Endothelial cell of umbilical vein (primary cell): ENCODE measurements around the gene OR9Q1. TPM values are rescaled to one million over a fixed set of nuclear protein-coding genes. Genes with fewer than 3 reads are reported as not detected.

Source experiments
- BruUV-seq: library from RNA; stranded (reverse); fragments of 400-500 nt; replicated peaks from 2 replicates; lab custom pipeline; 2021; lab: Mats Ljungman, UMichigan
- CTCF ChIA-PET: fragments of 300-600, 350-600 bp; sonication (Branson Sonifier 250); formaldehyde crosslinking; loops from one replicate; lab custom pipeline; 2021; ENCODE audit warnings: antibody characterized with exemption, inconsistent platforms; lab: Charles Lee
- POLR2A ChIA-PET: fragments of 300-600, 350-600 bp; sonication (Branson Sonifier 250); formaldehyde crosslinking; loops from one replicate; lab custom pipeline; 2021; ENCODE audit warnings: antibody characterized with exemption, inconsistent platforms; lab: Charles Lee
- DNase-seq: peaks from one replicate; pipeline ENCODE4 v3.0.0-alpha.2; 2011; ENCODE audit warnings: low read depth, low spot score
- FAIRE-seq: peaks from 2 replicates; lab custom pipeline; 2011; peaks lifted over from hg19 to GRCh38; lab: Jason Lieb, UNC
- H2AFZ ChIP-seq: 2 replicates; pipeline ENCODE4 v1.6.0; 2012; ENCODE audit warnings: low read depth, low read length, control low read depth, inconsistent platforms
- H3K27ac ChIP-seq: 2 replicates; pipeline ENCODE4 v1.5.1; 2011; ENCODE audit warnings: low read depth, mild to moderate bottlenecking, control low read depth, low read length, moderate library complexity; ENCODE audit not compliant: insufficient read depth
- H3K27me3 ChIP-seq, 2 experiments: 2 replicates each; pipeline versions ENCODE4 v1.6.0 to v1.6.1; 2011; ENCODE audit warnings: low read length in 2 of 2, mixed read lengths in 1 of 2; ENCODE audit not compliant: control insufficient read depth in 2 of 2, insufficient read depth in 2 of 2
- H3K36me3 ChIP-seq, 2 experiments: 2 replicates in 1 of 2; 3 replicates in 1 of 2; pipeline ENCODE4 v1.5.1; 2011; ENCODE audit warnings: low read length in 2 of 2, mild to moderate bottlenecking in 1 of 2, moderate library complexity in 1 of 2; ENCODE audit not compliant: control insufficient read depth in 2 of 2, insufficient read depth in 2 of 2; ENCODE audit errors: extremely low read depth in 1 of 2
- H3K4me1 ChIP-seq: 3 replicates; pipeline ENCODE4 v1.5.1; 2011; ENCODE audit warnings: mild to moderate bottlenecking, low read length; ENCODE audit not compliant: control insufficient read depth, insufficient read depth; ENCODE audit errors: extremely low read depth
- H3K4me2 ChIP-seq: 2 replicates; pipeline ENCODE4 v1.6.1; 2011; ENCODE audit warnings: low read length, control low read depth, mixed read lengths; ENCODE audit not compliant: insufficient read depth
- H3K4me3 ChIP-seq, 3 experiments: fragments of 200-600 bp in 1 of 3; sonication (generic), shearing (Covaris generic) in 1 of 3; replicated peaks in 1 of 3; 2 replicates each; pipeline ENCODE4 v1.5.1; 2011 to 2016; ENCODE audit warnings: control low read depth in 3 of 3, low read length in 3 of 3, mild to moderate bottlenecking in 2 of 3, inconsistent platforms in 1 of 3, low read depth in 1 of 3, moderate library complexity in 1 of 3; ENCODE audit not compliant: insufficient read depth in 1 of 3
- H3K79me2 ChIP-seq: 2 replicates; pipeline ENCODE4 v1.6.0; 2012; ENCODE audit warnings: low read length, inconsistent platforms; ENCODE audit not compliant: control insufficient read depth, insufficient read depth
- H3K9ac ChIP-seq: replicated peaks from 2 replicates; pipeline ENCODE3; 2011; ENCODE audit warnings: low read length, control low read depth; ENCODE audit not compliant: insufficient read depth; ENCODE audit errors: extremely low read depth
- H3K9me1 ChIP-seq: replicated peaks from 3 replicates; pipeline ENCODE4 v1.6.0; 2011; ENCODE audit warnings: mild to moderate bottlenecking, low read length; ENCODE audit not compliant: control insufficient read depth, insufficient read depth; ENCODE audit errors: extremely low read depth
- H3K9me3 ChIP-seq: replicated peaks from 2 replicates; pipeline ENCODE4 v1.5.1; 2012; ENCODE audit warnings: low read length, inconsistent platforms; ENCODE audit not compliant: control insufficient read depth, insufficient read depth
- H4K20me1 ChIP-seq: replicated peaks from 2 replicates; pipeline ENCODE3; 2011; ENCODE audit warnings: mild to moderate bottlenecking, low read length; ENCODE audit not compliant: control insufficient read depth, insufficient read depth; ENCODE audit errors: extremely low read depth
- CTCF ChIP-seq, 2 donors: IDR thresholded peaks; 1 replicate in 1 of 2; 2 replicates in 1 of 2; pipeline ENCODE4 v1.5.1; 2011; ENCODE audit warnings: low read length in 2 of 2, mild to moderate bottlenecking in 2 of 2, moderate library complexity in 2 of 2, control low read depth in 1 of 2, inconsistent platforms in 1 of 2, low read depth in 1 of 2; ENCODE audit not compliant: insufficient read depth in 1 of 2; ENCODE audit errors: extremely low read depth in 1 of 2
- EZH2 ChIP-seq: IDR thresholded peaks from 2 replicates; pipeline ENCODE4 v1.6.1; 2012; ENCODE audit warnings: borderline replicate concordance, low read depth, mild to moderate bottlenecking, moderate library complexity, low read length, inconsistent platforms; ENCODE audit not compliant: severe bottlenecking
- FOS ChIP-seq: IDR thresholded peaks from 2 replicates; pipeline ENCODE4 v1.6.1; 2011; ENCODE audit warnings: mild to moderate bottlenecking, low read length, moderate library complexity, borderline replicate concordance; ENCODE audit not compliant: insufficient read depth
- GATA2 ChIP-seq: IDR thresholded peaks from 2 replicates; pipeline ENCODE4 v1.7.0; 2011; ENCODE audit warnings: low read depth, mild to moderate bottlenecking, moderate library complexity, mixed read lengths, low read length; ENCODE audit not compliant: insufficient read length, insufficient read depth
- JUN ChIP-seq: IDR thresholded peaks from 2 replicates; pipeline ENCODE4 v1.6.1; 2011; ENCODE audit warnings: borderline replicate concordance, low read depth; ENCODE audit not compliant: insufficient read length, insufficient read depth
- MAX ChIP-seq: IDR thresholded peaks from 2 replicates; pipeline ENCODE4 v1.6.1; 2011; ENCODE audit not compliant: insufficient read depth, insufficient read length
- MYC ChIP-seq: IDR thresholded peaks from one replicate; pipeline ENCODE4 v1.6.1; 2011; ENCODE audit warnings: mild to moderate bottlenecking, low read depth, low read length
- POLR2A ChIP-seq: IDR thresholded peaks from 2 replicates; pipeline ENCODE4 v1.6.1; 2012; ENCODE audit warnings: low read depth, mild to moderate bottlenecking, control low read depth, low read length
- POLR2AphosphoS5 ChIP-seq: IDR thresholded peaks from 2 replicates; pipeline ENCODE4 v1.6.1; 2012; ENCODE audit warnings: low read depth, mild to moderate bottlenecking, control low read depth, low read length, moderate library complexity; ENCODE audit not compliant: insufficient read depth
- dilution Hi-C: fragments of 300-500 bp; cut with MboI; formaldehyde crosslinking; loops from one replicate; pipeline ENCODE4 v1.15.0; 2019; ENCODE audit warnings: low sequenced_read_pairs; ENCODE audit not compliant: extremely low pct_ligation_motif_present
- intact Hi-C: fragments of 100-400 bp; cut with micrococcal nuclease; formaldehyde crosslinking; loops from one replicate; pipeline ENCODE4 v1.10.0; 2022
- polyA plus RNA-seq, 4 experiments: library from polyadenylated mRNA; depleted of rRNA in 3 of 4; stranded (reverse) in 3 of 4; unstranded in 1 of 4; fragments of >200 nt; gene quantifications; 2 replicates each; pipeline versions ENCODE4 v1.2.1 to v1.2.3, GENCODE V29; 2011 to 2012; ENCODE audit warnings: missing spikeins in 1 of 4
- total RNA-seq: library from RNA; stranded (reverse); gene quantifications from 2 replicates; pipeline ENCODE4 v1.2.3, GENCODE V29; 2021

Gene OR9Q1
- total and polyA plus RNA-seq, 2 donors (not counting 3 experiments of a cell fraction or from before 2014, with no cell fraction given) = not detected

- FAIRE-seq = no peak
Observed at GRCh38 chr11:58127350-58127749, 103.7 kb downstream of the OR9Q1 start.

GRCh38 chr11:58133309-58134076, 109.8 kb downstream of the OR9Q1 start:
- no peak overlapping the region for H3K4me2 ChIP-seq
- H3K9ac ChIP-seq = no peak overlapping the region
- no peak overlapping the region for H3K4me3 ChIP-seq
- FAIRE-seq (no peak), DNase-seq (no peak)
- no peaks in the 10 kb centered on the region for H4K20me1 ChIP-seq
- H3K9me1 ChIP-seq = no peaks in the 10 kb centered on the region
- ChIA-PET CTCF (interaction anchor here (1.8 kb wide), 1 partner anchor 391 kb away, joined by 3 read pairs; no protein-coding TSS in a partner anchor), POLR2A (interaction anchor here (0.5 kb wide), 1 partner anchor 1557 kb away, joined by 4 read pairs; no protein-coding TSS in a partner anchor)
- H3K27ac ChIP-seq = no peak overlapping the region
- no peaks in the 10 kb centered on the region for H3K27me3 ChIP-seq
- no peaks in the 10 kb centered on the region for H3K79me2 ChIP-seq
- H3K9me3 ChIP-seq = no peaks in the 10 kb centered on the region
- dilution Hi-C loops (no loop called here), intact Hi-C loops (no loop called here)
- no TSS peak for BruUV-seq
- no peaks in the 10 kb centered on the region for H3K4me1 ChIP-seq
- TF ChIP-seq POLR2AphosphoS5 (no peak), GATA2 (no peak), FOS (no peak), MAX (no peak), EZH2 (no peak), MYC (no peak), POLR2A (no peak), CTCF (IDR thresholded peaks at IDR 0.05; ENCODE audit: extremely low read depth in 1 of 2, insufficient read depth in 1 of 2, low read depth in 1 of 2, low read length in 2 of 2) (no peak), JUN (no peak)
- no peak overlapping the region for H2AFZ ChIP-seq
- H3K36me3 ChIP-seq = no peaks in the 10 kb centered on the region

More at GRCh38 chr11:58127350-58127749, 103.7 kb downstream of the OR9Q1 start:
- ChIA-PET CTCF (no interaction called here), POLR2A (no interaction called here)
- Histone ChIP-seq H3K36me3 (no peaks in the 10 kb centered on the region), H2AFZ (no peak overlapping the region), H3K27me3 (no peaks in the 10 kb centered on the region), H3K4me2 (no peak overlapping the region), H3K9ac (no peak overlapping the region), H4K20me1 (no peaks in the 10 kb centered on the region), H3K9me3 (no peaks in the 10 kb centered on the region), H3K9me1 (no peaks in the 10 kb centered on the region), H3K4me3 (no peak overlapping the region), H3K79me2 (no peaks in the 10 kb centered on the region), H3K4me1 (no peaks in the 10 kb centered on the region), H3K27ac (no peak overlapping the region)
- DNase-seq = no peak
- intact Hi-C loops = no loop called here
- TF ChIP-seq MAX (no peak), MYC (no peak), POLR2AphosphoS5 (no peak)
- dilution Hi-C loops = no loop called here
- BruUV-seq = no TSS peak
